NCI-H1694 treated with DMSO at 0.1 percent for 48 hours (cell line): Measurements from ENCODE around the gene NME4.

Source experiments
- DNase-seq: peaks from one replicate; lab custom pipeline; 2025; lab: John Stamatoyannopoulos, UW

Gene NME4

GRCh38 chr16:426906-427249 lies 29.9 kb downstream of the NME4 start:
- DNase-seq, result no peak

- no peak for DNase-seq
Observed at GRCh38 chr16:427250-427649, 30.3 kb downstream of the NME4 start.

GRCh38 chr16:430904-431303 lies 33.9 kb downstream of the NME4 start:
- no peak for DNase-seq

GRCh38 chr16:440627-441026 lies 43.6 kb downstream of the NME4 start:
- DNase-seq, result no peak

- no peak for DNase-seq
Observed at GRCh38 chr16:441447-441846, 44.4 kb downstream of the NME4 start.

- DNase-seq, result no peak
Observed at GRCh38 chr16:442976-443375, 46.0 kb downstream of the NME4 start.

- DNase-seq, result no peak
Observed at GRCh38 chr16:444027-444426, 47.0 kb downstream of the NME4 start.

GRCh38 chr16:445566-445965 lies 48.6 kb downstream of the NME4 start:
- no peak for DNase-seq
